ENCODE data around the gene XPO6. TPM values are rescaled to one million over a fixed set of nuclear protein-coding genes. Genes with fewer than 3 reads are reported as not detected.

XPO6 gene
- total RNA-seq, 1 experiment from 2014 or later, result 112 TPM

DNA sequence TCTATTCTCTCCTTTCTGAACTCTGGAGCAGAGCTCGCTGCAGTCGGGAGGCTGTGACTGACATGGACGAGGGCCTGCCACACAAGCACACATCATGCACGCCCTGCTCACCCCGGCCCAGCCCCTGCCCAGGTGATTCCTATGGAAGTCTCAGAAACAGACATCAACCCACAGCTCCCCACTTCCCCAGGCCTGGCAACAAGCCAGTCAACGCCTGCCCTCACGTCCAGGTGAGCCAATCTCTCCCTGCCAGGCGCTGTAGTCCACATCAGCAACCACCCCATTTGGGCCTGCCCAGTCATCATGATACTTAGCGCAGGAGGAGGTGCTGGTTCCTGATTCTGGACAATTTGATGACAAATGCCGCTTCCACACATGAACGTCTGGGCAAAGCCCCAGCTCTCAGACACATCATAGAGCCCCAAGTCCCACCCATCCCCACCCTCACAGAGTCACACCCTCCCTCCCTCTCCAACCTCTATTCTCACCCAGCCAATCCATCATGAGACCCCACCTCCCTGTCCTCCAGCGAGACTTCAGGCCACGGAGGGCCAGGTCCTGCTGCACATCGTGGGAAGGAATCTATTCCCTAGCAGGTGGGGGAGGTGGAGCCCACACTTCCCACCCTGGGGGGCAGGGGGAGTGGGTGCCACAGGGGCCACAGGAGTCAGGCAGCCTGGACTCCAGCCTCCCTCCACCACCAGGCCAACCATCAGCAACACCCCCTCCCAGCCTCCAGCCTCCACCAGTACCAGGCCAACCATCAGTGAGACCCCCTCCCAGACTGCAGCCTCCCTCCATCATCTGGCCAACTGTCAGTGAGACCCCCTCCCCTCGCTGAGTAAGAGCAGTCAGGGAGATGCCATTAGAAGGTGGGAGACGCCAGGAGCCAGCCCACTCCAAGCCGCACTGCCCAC lies 114.5 kb downstream of the XPO6 start:
- BruUV-seq (replicated peaks), result no TSS peak

DNA sequence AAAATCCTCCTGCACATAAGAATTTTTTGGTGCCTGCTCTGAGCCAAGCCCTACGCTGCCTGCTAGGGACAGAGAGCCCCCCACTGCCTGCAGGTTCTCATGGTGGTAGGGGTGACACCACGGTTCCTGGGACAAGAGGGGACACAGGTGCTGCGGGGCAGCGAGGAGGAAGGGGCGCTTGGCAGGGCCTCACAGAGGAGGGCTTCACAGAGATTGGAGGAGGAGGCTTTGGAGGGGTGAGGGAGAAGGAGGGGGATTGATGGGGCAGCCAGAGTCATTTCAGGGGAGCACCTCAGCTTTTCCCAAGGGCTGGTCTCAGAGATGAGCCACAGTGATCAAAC lies 118.4 kb downstream of the XPO6 start:
- no peaks in the 10 kb centered on the region for H3K4me1 Mint-ChIP-seq (ENCODE audit: low read depth, unreplicated experiment)
- CTCF ChIA-PET, result no interaction called here
- peaks cover 54% of the 10 kb centered on the region for H3K36me3 Mint-ChIP-seq (ENCODE audit: insufficient read depth, unreplicated experiment)
- intact Hi-C loops (cut with micrococcal nuclease; ENCODE audit: unreplicated experiment), result no loop called here
- no TSS peak for BruUV-seq (replicated peaks)
- Histone ChIP-seq H3K36me3 (ENCODE audit: control insufficient read depth, insufficient read depth, low read length) (no peaks in the 10 kb centered on the region), H3K9me3 (no peaks in the 10 kb centered on the region), H3K27me3 (replicated peaks; ENCODE audit: control insufficient read depth, insufficient read depth, low read length) (no peaks in the 10 kb centered on the region), H3K4me1 (no peaks in the 10 kb centered on the region), H3K4me3 (ENCODE audit: low read depth, low read length) (no peak overlapping the region)
- no peaks in the 10 kb centered on the region for H3K9me3 Mint-ChIP-seq (ENCODE audit: unreplicated experiment)
- TF ChIP-seq, protein P1, sequence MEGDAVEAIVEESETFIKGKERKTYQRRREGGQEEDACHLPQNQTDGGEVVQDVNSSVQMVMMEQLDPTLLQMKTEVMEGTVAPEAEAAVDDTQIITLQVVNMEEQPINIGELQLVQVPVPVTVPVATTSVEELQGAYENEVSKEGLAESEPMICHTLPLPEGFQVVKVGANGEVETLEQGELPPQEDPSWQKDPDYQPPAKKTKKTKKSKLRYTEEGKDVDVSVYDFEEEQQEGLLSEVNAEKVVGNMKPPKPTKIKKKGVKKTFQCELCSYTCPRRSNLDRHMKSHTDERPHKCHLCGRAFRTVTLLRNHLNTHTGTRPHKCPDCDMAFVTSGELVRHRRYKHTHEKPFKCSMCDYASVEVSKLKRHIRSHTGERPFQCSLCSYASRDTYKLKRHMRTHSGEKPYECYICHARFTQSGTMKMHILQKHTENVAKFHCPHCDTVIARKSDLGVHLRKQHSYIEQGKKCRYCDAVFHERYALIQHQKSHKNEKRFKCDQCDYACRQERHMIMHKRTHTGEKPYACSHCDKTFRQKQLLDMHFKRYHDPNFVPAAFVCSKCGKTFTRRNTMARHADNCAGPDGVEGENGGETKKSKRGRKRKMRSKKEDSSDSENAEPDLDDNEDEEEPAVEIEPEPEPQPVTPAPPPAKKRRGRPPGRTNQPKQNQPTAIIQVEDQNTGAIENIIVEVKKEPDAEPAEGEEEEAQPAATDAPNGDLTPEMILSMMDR (IDR thresholded peaks at IDR 0.05; ENCODE audit: insufficient read depth in 1 of 2, low read depth in 1 of 2, low read length in 1 of 2, severe bottlenecking in 1 of 2, unreplicated experiment in 1 of 2), result no peak
- H3K4me3 Mint-ChIP-seq (ENCODE audit: unreplicated experiment), result no peak overlapping the region
- H3K27me3 Mint-ChIP-seq (ENCODE audit: insufficient read depth, unreplicated experiment), result no peaks in the 10 kb centered on the region
- no peak for DNase-seq
- H3K27ac Mint-ChIP-seq (ENCODE audit: unreplicated experiment), result no peak overlapping the region
- POLR2A ChIA-PET, result no interaction called here

More for the DNA sequence above, 114.5 kb downstream of the XPO6 start:
- Histone ChIP-seq H3K4me3 (ENCODE audit: low read depth, low read length) (no peak overlapping the region), H3K9me3 (no peaks in the 10 kb centered on the region), H3K36me3 (ENCODE audit: control insufficient read depth, insufficient read depth, low read length) (no peaks in the 10 kb centered on the region), H3K4me1 (no peaks in the 10 kb centered on the region), H3K27me3 (replicated peaks; ENCODE audit: control insufficient read depth, insufficient read depth, low read length) (no peaks in the 10 kb centered on the region)
- Mint-ChIP-seq H3K4me3 (ENCODE audit: unreplicated experiment) (no peak overlapping the region), H3K36me3 (ENCODE audit: insufficient read depth, unreplicated experiment) (peaks cover 74% of the 10 kb centered on the region), H3K27me3 (ENCODE audit: insufficient read depth, unreplicated experiment) (no peaks in the 10 kb centered on the region), H3K9me3 (ENCODE audit: unreplicated experiment) (no peaks in the 10 kb centered on the region), H3K27ac (ENCODE audit: unreplicated experiment) (no peak overlapping the region), H3K4me1 (ENCODE audit: low read depth, unreplicated experiment) (no peaks in the 10 kb centered on the region)
- intact Hi-C loops (cut with micrococcal nuclease; ENCODE audit: unreplicated experiment), result no loop called here
- DNase-seq, result no peak
- TF ChIP-seq, protein P1 (IDR thresholded peaks at IDR 0.05; ENCODE audit: insufficient read depth in 1 of 2, low read depth in 1 of 2, low read length in 1 of 2, severe bottlenecking in 1 of 2, unreplicated experiment in 1 of 2), result no peak
- CTCF ChIA-PET, result no interaction called here
- POLR2A ChIA-PET, result no interaction called here

DNA sequence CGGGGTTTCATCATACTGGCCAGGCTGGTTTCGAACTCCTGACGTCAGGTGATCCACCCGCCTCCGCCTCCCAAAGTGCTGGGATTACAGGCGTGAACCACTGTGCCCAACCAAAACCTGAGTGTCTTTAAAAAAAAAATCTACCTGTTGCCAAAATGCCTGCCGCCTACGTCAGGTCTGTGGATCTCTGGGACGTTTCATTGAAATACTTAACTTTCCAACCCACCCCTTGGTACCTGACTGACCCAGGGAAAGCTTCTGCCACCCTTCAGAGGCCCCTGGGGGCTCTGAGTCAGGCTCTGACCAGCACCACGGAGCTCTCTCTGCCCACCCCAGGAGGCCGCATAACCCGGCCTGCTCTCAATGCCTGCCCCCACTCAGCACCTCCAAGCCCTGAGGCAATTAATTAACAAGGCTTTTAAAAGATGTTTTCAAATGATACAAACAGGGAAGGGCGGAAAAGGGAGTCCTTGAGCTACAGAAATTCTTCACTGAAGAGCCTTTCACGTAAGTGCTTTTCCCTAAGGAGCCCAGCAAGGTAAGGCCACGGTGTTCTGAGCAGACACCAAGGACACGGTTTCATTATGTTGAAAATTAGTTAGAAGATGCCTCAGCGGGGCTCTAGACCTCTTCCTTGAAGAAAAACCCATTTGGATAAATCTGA lies 118.9 kb downstream of the XPO6 start:
- intact Hi-C loops (cut with micrococcal nuclease; ENCODE audit: unreplicated experiment), result no loop called here
- TF ChIP-seq, protein P1 (IDR thresholded peaks at IDR 0.05; ENCODE audit: insufficient read depth in 1 of 2, low read depth in 1 of 2, low read length in 1 of 2, severe bottlenecking in 1 of 2, unreplicated experiment in 1 of 2), result no peak
- Mint-ChIP-seq H3K4me3 (ENCODE audit: unreplicated experiment) (no peak overlapping the region), H3K9me3 (ENCODE audit: unreplicated experiment) (no peaks in the 10 kb centered on the region), H3K36me3 (ENCODE audit: insufficient read depth, unreplicated experiment) (peaks cover 51% of the 10 kb centered on the region), H3K4me1 (ENCODE audit: low read depth, unreplicated experiment) (no peaks in the 10 kb centered on the region), H3K27me3 (ENCODE audit: insufficient read depth, unreplicated experiment) (no peaks in the 10 kb centered on the region), H3K27ac (ENCODE audit: unreplicated experiment) (no peak overlapping the region)
- ChIA-PET CTCF (no interaction called here), POLR2A (no interaction called here)
- Histone ChIP-seq H3K9me3 (no peaks in the 10 kb centered on the region), H3K4me1 (no peaks in the 10 kb centered on the region), H3K27me3 (replicated peaks; ENCODE audit: control insufficient read depth, insufficient read depth, low read length) (no peaks in the 10 kb centered on the region), H3K4me3 (ENCODE audit: low read depth, low read length) (no peak overlapping the region), H3K36me3 (ENCODE audit: control insufficient read depth, insufficient read depth, low read length) (no peaks in the 10 kb centered on the region)
- no peak for DNase-seq
- no TSS peak for BruUV-seq (replicated peaks)

Data from Caco-2 (cell line).